A549 (cell line): ENCODE measurements around the gene THUMPD1. TPM values are rescaled to one million over a fixed set of nuclear protein-coding genes. Genes with fewer than 3 reads are reported as not detected.

Source experiments
- ATAC-seq, 2 experiments: fragments of 200-7000 bp in 1 of 2; fragments of >200 bp in 1 of 2; cut with Nextera tagmentation in 1 of 2; cut with Tn5 transposase in 1 of 2; 3 replicates each; pipeline versions ENCODE4 v1.8.0 to v1.9.1; 2018 to 2020; ENCODE audit warnings: mild to moderate bottlenecking in 1 of 2, moderate library complexity in 1 of 2
- CTCF ChIA-PET: fragments of 300-600 bp; sonication (Branson Sonifier 250); formaldehyde crosslinking; extraction: SDS; loops from one replicate; lab custom pipeline; 2021; ENCODE audit warnings: antibody characterized with exemption, inconsistent platforms; lab: Yijun Ruan, JAX
- POLR2A ChIA-PET: fragments of 350-600 bp; formaldehyde crosslinking; extraction: SDS; loops from one replicate; lab custom pipeline; 2021; ENCODE audit warnings: antibody characterized with exemption, inconsistent platforms; lab: Yijun Ruan, JAX
- DNase-seq, 2 experiments: peaks; one replicate each; pipeline versions ENCODE4 v3.0.0 to v3.0.0-alpha.2; 2011 to 2016; ENCODE audit warnings: low read depth in 1 of 2, low spot score in 1 of 2
- FAIRE-seq: peaks from 2 replicates; lab custom pipeline; 2011; peaks lifted over from hg19 to GRCh38; lab: Jason Lieb, UNC
- H3K27ac ChIP-seq, 2 experiments: fragments of >200 bp; sonication (Bioruptor Twin); formaldehyde crosslinking; 3 replicates each; pipeline ENCODE4 v1.5.1; 2016 to 2017
- H3K4me1 ChIP-seq: fragments of >200 bp; sonication (Bioruptor Twin); formaldehyde crosslinking; 3 replicates; pipeline ENCODE4 v1.6.1; 2016
- H3K4me2 ChIP-seq: fragments of >200 bp; sonication (Bioruptor Twin); formaldehyde crosslinking; 3 replicates; pipeline ENCODE4 v1.6.1; 2016
- H3K4me3 ChIP-seq: fragments of >200 bp; sonication (Bioruptor Twin); formaldehyde crosslinking; 3 replicates; pipeline ENCODE4 v1.5.1; 2016
- H3K9me3 ChIP-seq: fragments of >200 bp; sonication (Bioruptor Twin); formaldehyde crosslinking; 3 replicates; pipeline ENCODE4 v1.6.1; 2016
- BHLHE40 ChIP-seq: IDR thresholded peaks from 2 replicates; pipeline ENCODE4 v1.6.1; 2012; ENCODE audit warnings: low read depth, low read length, inconsistent platforms
- CBX2 ChIP-seq: fragments of 200-600 bp; sonication (generic); IDR thresholded peaks from 2 replicates; pipeline ENCODE4 v1.6.1; 2016; ENCODE audit warnings: low read depth, mild to moderate bottlenecking, borderline replicate concordance
- CEBPB ChIP-seq, 2 experiments: fragments of >200 bp in 1 of 2; sonication (Bioruptor Twin) in 1 of 2; formaldehyde crosslinking in 1 of 2; IDR thresholded peaks; 2 replicates each; pipeline ENCODE4 v1.6.1; 2012 to 2016
- CHD2 ChIP-seq: fragments of 150-350 bp; IDR thresholded peaks from 2 replicates; pipeline ENCODE4 v1.6.1; 2014; ENCODE audit warnings: low read length; ENCODE audit not compliant: partially characterized antibody
- CHD4 ChIP-seq: fragments of 200-600 bp; sonication (generic); IDR thresholded peaks from 2 replicates; pipeline ENCODE4 v1.6.1; 2016; ENCODE audit warnings: antibody characterized with exemption, mild to moderate bottlenecking, borderline replicate concordance
- E2F6 ChIP-seq: IDR thresholded peaks from 2 replicates; pipeline ENCODE4 v1.6.1; 2012; ENCODE audit warnings: low read depth, borderline replicate concordance
- EHMT2 ChIP-seq: fragments of 200-600 bp; sonication (generic); IDR thresholded peaks from 2 replicates; pipeline ENCODE4 v1.6.1; 2016; ENCODE audit warnings: antibody characterized with exemption, low read depth, mild to moderate bottlenecking, moderate library complexity
- ELK1 ChIP-seq: fragments of 150-350 bp; IDR thresholded peaks from 2 replicates; pipeline ENCODE4 v1.6.1; 2014; ENCODE audit warnings: low read depth, mild to moderate bottlenecking, low read length
- FOXS1 ChIP-seq: fragments of 250-450 bp; sonication (Bioruptor Pico); IDR thresholded peaks from 2 replicates; pipeline ENCODE4 v1.5.0; 2020; ENCODE audit warnings: mild to moderate bottlenecking, moderate library complexity
- GATA3 ChIP-seq: IDR thresholded peaks from 2 replicates; pipeline ENCODE4 v1.6.1; 2012; ENCODE audit warnings: borderline replicate concordance
- HDAC2 ChIP-seq: fragments of 200-600 bp; sonication (generic); IDR thresholded peaks from 2 replicates; pipeline ENCODE4 v1.6.1; 2016
- HES2 ChIP-seq: fragments of >200 bp; sonication (Bioruptor Twin); formaldehyde crosslinking; IDR thresholded peaks from 2 replicates; pipeline ENCODE4 v1.6.1; 2016
- HEYL ChIP-seq: fragments of 250-450 bp; sonication (Bioruptor Pico); IDR thresholded peaks from 2 replicates; pipeline ENCODE4 v1.8.0; 2021; ENCODE audit warnings: mild to moderate bottlenecking, moderate library complexity
- HOXA7 ChIP-seq: fragments of 250-450 bp; sonication (Bioruptor Pico); IDR thresholded peaks from 2 replicates; pipeline ENCODE4 v1.5.0; 2020; ENCODE audit warnings: mild to moderate bottlenecking, moderate library complexity
- NFE2L2 ChIP-seq: fragments of 150-350 bp; conservative IDR thresholded peaks from 2 replicates; pipeline ENCODE4 v1.6.1; 2014; ENCODE audit warnings: low read length
- NR3C1 ChIP-seq: fragments of >200 bp; sonication (Bioruptor Twin); formaldehyde crosslinking; IDR thresholded peaks from 3 replicates; pipeline ENCODE4 v1.6.1; 2017
- PBX3 ChIP-seq: IDR thresholded peaks from 2 replicates; pipeline ENCODE4 v1.6.1; 2012
- PHF8 ChIP-seq: fragments of 200-600 bp; sonication (generic); IDR thresholded peaks from 2 replicates; pipeline ENCODE4 v1.6.1; 2016; ENCODE audit warnings: low read depth, mild to moderate bottlenecking, antibody characterized with exemption, moderate library complexity, borderline replicate concordance
- RARB ChIP-seq: fragments of 250-450 bp; sonication (Bioruptor Pico); IDR thresholded peaks from 2 replicates; pipeline ENCODE4 v1.8.0; 2021; ENCODE audit warnings: mild to moderate bottlenecking, moderate library complexity
- TP53 ChIP-seq: fragments of 250-450 bp; sonication (Bioruptor Pico); IDR thresholded peaks from 2 replicates; pipeline ENCODE4 v1.5.0; 2021; ENCODE audit warnings: mild to moderate bottlenecking, moderate library complexity
- USF2 ChIP-seq: fragments of 450-650 bp; IDR thresholded peaks from 2 replicates; pipeline ENCODE4 v1.6.1; 2014; ENCODE audit warnings: antibody characterized with exemption
- ZC3H11A ChIP-seq: fragments of 450-650 bp; IDR thresholded peaks from 2 replicates; pipeline ENCODE4 v1.6.1; 2014; ENCODE audit warnings: antibody characterized with exemption, mild to moderate bottlenecking
- ZFP36 ChIP-seq: fragments of 450-650 bp; IDR thresholded peaks from 2 replicates; pipeline ENCODE4 v1.6.1; 2014; ENCODE audit warnings: borderline replicate concordance; ENCODE audit not compliant: partially characterized antibody
- ZNF302 ChIP-seq: fragments of 250-450 bp; sonication (Bioruptor Pico); IDR thresholded peaks from 2 replicates; pipeline ENCODE4 v1.9.0; 2021; ENCODE audit warnings: inconsistent platforms, mild to moderate bottlenecking, moderate library complexity
- WGBS: methylation state at CpG from one replicate; pipeline ENCODE4 v1.1.6; 2017; ENCODE audit errors: missing lambda C conversion rate; 5-methylcytosine and 5-hydroxymethylcytosine counted together
- polyA plus RNA-seq, 4 experiments: library from polyadenylated mRNA; depleted of rRNA in 3 of 4; stranded (reverse); fragments of >200 nt; fragmentation: RNase III in 1 of 4; extraction: RNeasy Plus Mini Kit Qiagen cat#74134 plus additional on column Dnase treatment in 1 of 4; gene quantifications; 2 replicates in 3 of 4; 3 replicates in 1 of 4; pipeline ENCODE4 v1.2.3, GENCODE V29; 2011 to 2017

The THUMPD1 gene
- polyA plus RNA-seq, 2 of the 4 experiments (the other 2 are of a cell fraction): 27.8 to 47.7 TPM

- peaks cover 6% of the 10 kb centered on the region for H3K4me1 ChIP-seq
- CTCF ChIA-PET: interaction anchor here (0.6 kb wide), 1 partner anchor 1142 kb away, joined by 3 read pairs; no protein-coding TSS in a partner anchor
- TF ChIP-seq FOXS1 (CRISPR knock-in tag) (no peak), PBX3 (no peak), ZNF302 (CRISPR knock-in tag) (no peak), CHD4 (no peak), PHF8 (no peak), CBX2 (no peak), NR3C1 (no peak), USF2 (no peak), HDAC2 (no peak), CHD2 (no peak)
- 86% methylated on average over 1 of the region's 1 CpG for WGBS
- no peak for FAIRE-seq
- ATAC-seq: no peak
- no peak overlapping the region for H3K4me3 ChIP-seq
- no peaks in the 10 kb centered on the region for H3K9me3 ChIP-seq
- POLR2A ChIA-PET: no interaction called here
- no peak for DNase-seq
- no peak overlapping the region for H3K4me2 ChIP-seq
- no peak overlapping the region for H3K27ac ChIP-seq
Observed at GRCh38 chr16:20735490-20735889, 6.1 kb downstream of the THUMPD1 start.

- FAIRE-seq: no peak
- 54% methylated on average over 3 of the region's 3 CpGs for whole genome bisulfite sequencing
- no peak for DNase-seq
- Histone ChIP-seq H3K4me2 (no peak overlapping the region), H3K4me1 (peaks cover under 1% of the 10 kb centered on the region; the same call in 1 of the 3 replicates)
- CTCF ChIA-PET: interaction anchor here (0.6 kb wide), 1 partner anchor 333 kb away, joined by 3 read pairs; no protein-coding TSS in a partner anchor
- ATAC-seq: no peak
- TF ChIP-seq GATA3: no peak
- no peak for TF ChIP-seq BHLHE40
- TF ChIP-seq CHD2: no peak
- TF ChIP-seq EHMT2: no peak
- no peak for TF ChIP-seq ELK1
- no peak for TF ChIP-seq ZFP36
- TF ChIP-seq E2F6: no peak
- TF ChIP-seq USF2: no peak
- TF ChIP-seq HDAC2: no peak
- no peak for TF ChIP-seq ZC3H11A
- TF ChIP-seq NFE2L2: no peak
- TF ChIP-seq NR3C1: no peak
- no peak for TF ChIP-seq HEYL (CRISPR knock-in tag)
- no peak for TF ChIP-seq HES2
- no peak for TF ChIP-seq PBX3
- no peak for TF ChIP-seq TP53 (CRISPR knock-in tag)
- TF ChIP-seq CEBPB (IDR thresholded peaks at IDR 0.05): no peak
- TF ChIP-seq HOXA7 (CRISPR knock-in tag): no peak
- no peak for TF ChIP-seq RARB (CRISPR knock-in tag)
- TF ChIP-seq CBX2: no peak
- TF ChIP-seq, all 56 proteins: peak for 0
- H3K4me3 ChIP-seq: no peak overlapping the region
- no peak overlapping the region for H3K27ac ChIP-seq
- POLR2A ChIA-PET: no interaction called here
- H3K9me3 ChIP-seq: no peaks in the 10 kb centered on the region
Observed at GRCh38 chr16:20734782-20735181, 6.8 kb downstream of the THUMPD1 start.
